Measurements from ENCODE around the gene CAMK2A. TPM values are rescaled to one million over a fixed set of nuclear protein-coding genes. Genes with fewer than 3 reads are reported as not detected.

CAMK2A gene
- total and polyA plus RNA-seq, 2 of the 4 experiments (the other 2 are of a cell fraction), result 0.18 to 0.19 TPM

DNA sequence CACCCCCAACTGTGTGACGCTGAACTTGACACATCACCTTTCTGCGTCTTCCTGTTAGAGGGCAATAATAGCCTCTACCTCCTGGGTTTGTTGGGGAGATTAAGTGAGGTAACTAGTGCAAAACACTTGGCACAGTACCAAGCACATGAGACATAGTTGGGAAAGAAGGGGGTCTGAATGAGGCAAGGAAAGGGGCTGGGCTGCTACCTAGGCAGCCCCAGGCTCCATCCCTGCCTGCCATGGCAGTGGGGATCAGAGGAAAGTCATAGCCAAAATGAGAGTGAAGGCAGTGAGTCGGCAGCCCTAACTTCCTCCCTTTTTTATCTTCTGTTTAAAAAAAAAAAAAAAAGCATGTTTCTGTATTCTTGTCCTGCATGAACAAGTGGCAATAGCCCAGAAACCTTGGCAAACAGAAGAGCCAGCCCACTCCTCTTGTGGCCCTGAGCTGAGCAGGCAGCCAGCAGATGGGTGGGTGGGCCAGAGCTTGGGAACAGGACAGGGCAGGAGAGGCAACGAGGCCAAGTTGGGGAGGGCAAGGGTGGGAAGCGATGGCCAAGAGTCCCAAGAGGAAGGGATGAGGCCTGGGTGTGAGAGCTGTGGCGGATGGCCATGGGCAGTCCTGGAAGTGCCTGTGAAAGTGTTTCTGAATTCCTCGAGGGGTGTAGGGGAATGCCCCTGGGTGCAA, 11.4 kb downstream of the CAMK2A start:
- CTCF ChIA-PET, result no interaction called here
- in situ Hi-C loops (cut with MboI; ENCODE audit: low sequenced_read_pairs), result no loop called here

More for the DNA sequence above, 11.4 kb downstream of the CAMK2A start:
- peak overlapping the region; percentile 31; the same call in 1 of the 2 replicates for H4K5ac ChIP-seq (ENCODE audit: low read depth, low read length)
- peak overlapping the region; percentile 25 for H3K27ac ChIP-seq (ENCODE audit: insufficient read depth, low read length)
- no peak overlapping the region for H3K4me3 ChIP-seq (ENCODE audit: insufficient read depth, low read depth, low read length)
- H3K79me1 ChIP-seq (ENCODE audit: low read depth in 1 of 2, low read length in 2 of 2), result no peaks in the 10 kb centered on the region
- no peaks in the 10 kb centered on the region for H4K20me1 ChIP-seq (ENCODE audit: insufficient read depth, low read length)
- H3K27me3 ChIP-seq (ENCODE audit: control insufficient read depth, insufficient read depth, low read length), result no peaks in the 10 kb centered on the region
- peak overlapping the region; percentile 88 for H2BK5ac ChIP-seq (ENCODE audit: low read depth, low read length, poor library complexity, severe bottlenecking)
- BruUV-seq (replicated peaks), result no TSS peak
- peak overlapping the region; percentile 31 for H4K91ac ChIP-seq (ENCODE audit: insufficient read depth, low read depth, low read length)
- H3K9me1 ChIP-seq (ENCODE audit: insufficient read depth, low read length), result peaks cover 25% of the 10 kb centered on the region
- H3K9me3 ChIP-seq (ENCODE audit: control insufficient read depth, insufficient read depth, low read length), result no peaks in the 10 kb centered on the region
- no peak overlapping the region for H3K4me2 ChIP-seq (ENCODE audit: low read depth, low read length)
- H3K36me3 ChIP-seq (ENCODE audit: control insufficient read depth, insufficient read depth, low read length), result no peaks in the 10 kb centered on the region
- peak overlapping the region; percentile 10 for H2AK9ac ChIP-seq (replicated peaks; ENCODE audit: low read depth, low read length, poor library complexity)
- POLR2A ChIA-PET (ENCODE audit: unreplicated experiment), result no interaction called here
- peaks cover 10% of the 10 kb centered on the region for H3K4me1 ChIP-seq (ENCODE audit: control insufficient read depth, insufficient read depth, low read length)
- intact Hi-C loops (cut with micrococcal nuclease) (loop anchor here (2.0 kb wide), 1 partner anchor 21 kb away; no protein-coding TSS in a partner anchor), dilution Hi-C loops (cut with HindIII; ENCODE audit: low sequenced_read_pairs, unreplicated experiment) (no loop called here)
- no peak; the same call in 1 of the 2 replicates for ATAC-seq (ENCODE audit: low read depth)
- H2BK15ac ChIP-seq (ENCODE audit: low read depth, low read length), result peak overlapping the region; percentile 90
- peak overlapping the region; percentile 95 for H2BK120ac ChIP-seq (ENCODE audit: low read depth, low read length)
- peak overlapping the region; percentile 91 for H2BK20ac ChIP-seq (ENCODE audit: low read depth, low read length)
- no peak overlapping the region for H3K9ac ChIP-seq (ENCODE audit: low read depth, low read length)
- 0 out of 2 replicates have a peak overlapping the region, but pooled peaks have one; percentile 45 for H3K23ac ChIP-seq (ENCODE audit: low read depth, low read length)
- peak overlapping the region; percentile 97 for H2AK5ac ChIP-seq (ENCODE audit: low read depth, low read length)
- WGBS, 2 experiments (ENCODE audit: extremely low coverage in 2 of 2, insufficient read length in 1 of 2), result no CpG with 5 or more reads among the region's 7 CpGs
- no peak overlapping the region for H3K56ac ChIP-seq (ENCODE audit: extremely low read depth, insufficient read depth, low read length)
- H3K14ac ChIP-seq (replicated peaks; ENCODE audit: low read depth, low read length), result peak overlapping the region; percentile 27
- peak; percentile 40 for DNase-seq
- peak overlapping the region; percentile 65 for H2AFZ ChIP-seq (replicated peaks; ENCODE audit: low read length, poor library complexity)
- peak overlapping the region; percentile 38; the same call in 1 of the 2 replicates for H3K18ac ChIP-seq (ENCODE audit: low read depth, low read length)
- TF ChIP-seq RCOR1 (IDR thresholded peaks at IDR 0.05; ENCODE audit: insufficient replicate concordance, low read length) (no peak), CEBPB (IDR thresholded peaks at IDR 0.05; ENCODE audit: low read depth, low read length) (peak; percentile 45; the same call in 1 of the 2 replicates)
- H3K4ac ChIP-seq (ENCODE audit: low read depth, low read length), result peak overlapping the region; percentile 91
- peak overlapping the region; percentile 66 to 89; a peak in 3 of 4 replicates for H4K8ac ChIP-seq (ENCODE audit: low read depth in 2 of 2, low read length in 2 of 2)

Data from IMR-90 (cell line).